NCI-H128 (cell line): ENCODE results near the gene F10.
"Not testable (repeated sequence)": the region's sequence is repeated elsewhere in the genome, so short reads cannot be mapped to it uniquely, and the experiment has no call there.

Experiments
- DNase-seq: peaks from one replicate; lab custom pipeline; 2025; ENCODE audit not compliant: unreplicated experiment; lab: John Stamatoyannopoulos, UW

F10 gene

GRCh38 chr13:113150550-113151365 lies 28.2 kb downstream of the F10 start:
- no peak for DNase-seq

GRCh38 chr13:113151745-113152690 lies 29.4 kb downstream of the F10 start:
- DNase-seq, result no peak

GRCh38 chr13:113152691-113152983 lies 30.0 kb downstream of the F10 start:
- no peak for DNase-seq

GRCh38 chr13:113152984-113153809 lies 30.6 kb downstream of the F10 start:
- no peak for DNase-seq

- DNase-seq, result no peak
These were observed 31.5 kb downstream of the F10 start for GRCh38 chr13:113153810-113154748.

GRCh38 chr13:113155201-113155600 lies 32.6 kb downstream of the F10 start:
- no peak for DNase-seq

GRCh38 chr13:113155982-113156655 lies 33.5 kb downstream of the F10 start:
- no peak for DNase-seq

GRCh38 chr13:113157206-113157928 lies 34.8 kb downstream of the F10 start:
- no peak for DNase-seq

GRCh38 chr13:113157929-113158747 lies 35.5 kb downstream of the F10 start, which contains the start of gene PROZ:
PROZ (plus strand) TSS chr13:113158648; CDS start chr13:113158661, 13 bp downstream.
- no peak for DNase-seq

GRCh38 chr13:113158946-113159345 lies 36.3 kb downstream of the F10 start:
- DNase-seq, result no peak

- DNase-seq, result no peak
These were observed 37.1 kb downstream of the F10 start for GRCh38 chr13:113159701-113160100.

GRCh38 chr13:113160983-113161382 lies 38.4 kb downstream of the F10 start:
- DNase-seq, result no peak

- no peak for DNase-seq
These were observed 38.8 kb downstream of the F10 start for GRCh38 chr13:113161433-113161832.

- DNase-seq, result not testable (repeated sequence)
These were observed 39.4 kb downstream of the F10 start for GRCh38 chr13:113161975-113162374.

GRCh38 chr13:113162783-113163685 lies 40.4 kb downstream of the F10 start:
- no peak for DNase-seq

- DNase-seq, result no peak
These were observed 41.9 kb downstream of the F10 start for GRCh38 chr13:113164492-113164891.

- no peak for DNase-seq
These were observed 43.7 kb downstream of the F10 start for GRCh38 chr13:113166266-113166665.
